Vagina (tissue), 2 donors: Measurements from ENCODE around the gene FLT1.

Source experiments
- CTCF ChIP-seq, 3 experiments: fragments of 450-650 bp in 2 of 3; fragments of 200-600 bp in 1 of 3; sonication (generic) in 1 of 3; IDR thresholded peaks; one replicate each; pipeline ENCODE4 v1.5.1; 2017 to 2019; ENCODE audit warnings: antibody characterized with exemption in 3 of 3, mild to moderate bottlenecking in 2 of 3, moderate library complexity in 2 of 3
- POLR2AphosphoS5 ChIP-seq, 2 donors: sonication (generic); formaldehyde crosslinking; IDR thresholded peaks; one replicate each; pipeline ENCODE4 v1.9.0; 2017; ENCODE audit warnings: antibody characterized with exemption in 2 of 2, mild to moderate bottlenecking in 2 of 2, low read depth in 1 of 2; ENCODE audit not compliant: insufficient read depth in 1 of 2

- TF ChIP-seq CTCF (IDR thresholded peaks at IDR 0.05): no peak
- no peak for TF ChIP-seq POLR2AphosphoS5 (IDR thresholded peaks at IDR 0.05; ENCODE audit: insufficient read depth in 1 of 2, low read depth in 1 of 2)
These were observed 93.4 kb downstream of the FLT1 start for GRCh38 chr13:28401303-28402056.
